Colonic mucosa (tissue), 4 donors: ENCODE results near the gene CCDC78. TPM values are rescaled to one million over a fixed set of nuclear protein-coding genes. Genes with fewer than 3 reads are reported as not detected.

Source experiments
- DNase-seq: peaks from one replicate; pipeline ENCODE4 v3.0.0-alpha.2; 2020
- H3K27ac ChIP-seq: fragments of 200-600 bp; one replicate; pipeline ENCODE4 v1.8.0; 2021
- H3K27me3 ChIP-seq: fragments of 200-600 bp; one replicate; pipeline ENCODE4 v1.8.0; 2021
- H3K36me3 ChIP-seq: fragments of 200-600 bp; one replicate; pipeline ENCODE4 v1.8.0; 2021
- H3K4me1 ChIP-seq: fragments of 200-600 bp; one replicate; pipeline ENCODE4 v1.8.0; 2021; ENCODE audit warnings: mild to moderate bottlenecking
- H3K4me3 ChIP-seq: fragments of 200-600 bp; one replicate; pipeline ENCODE4 v1.8.0; 2021
- H3K9ac ChIP-seq, 2 donors: one replicate each; pipeline ENCODE4 v1.7.0; 2013; ENCODE audit warnings: control low read depth in 2 of 2, low read depth in 2 of 2, low read length in 2 of 2
- H3K9me3 ChIP-seq: fragments of 200-600 bp; one replicate; pipeline ENCODE4 v1.8.0; 2021
- CTCF ChIP-seq: fragments of 200-600 bp; IDR thresholded peaks from one replicate; pipeline ENCODE4 v1.8.0; 2022; ENCODE audit warnings: antibody characterized with exemption, mild to moderate bottlenecking
- intact Hi-C: fragments of 100-400 bp; cut with DNase I; formaldehyde crosslinking; loops from one replicate; pipeline ENCODE4 v1.14.1; 2022
- total RNA-seq, 2 donors: library from RNA; stranded (reverse); fragmentation: NEBNext Ultra II Directional in 1 of 2; extraction: Animal tissue kit (Norgen Biotek cat#: 25700) in 1 of 2; gene quantifications; one replicate each; pipeline ENCODE4 v1.2.1, GENCODE V29; 2021
- donor health status: healthy.
- donor health status: DM: no; HTN: no; CAD: no.
- donor health status: DM: no; HTN: no; CAD: no.

CCDC78 gene
- total RNA-seq, 2 donors from 2014 or later: 0.37 to 3.7 TPM

DNA sequence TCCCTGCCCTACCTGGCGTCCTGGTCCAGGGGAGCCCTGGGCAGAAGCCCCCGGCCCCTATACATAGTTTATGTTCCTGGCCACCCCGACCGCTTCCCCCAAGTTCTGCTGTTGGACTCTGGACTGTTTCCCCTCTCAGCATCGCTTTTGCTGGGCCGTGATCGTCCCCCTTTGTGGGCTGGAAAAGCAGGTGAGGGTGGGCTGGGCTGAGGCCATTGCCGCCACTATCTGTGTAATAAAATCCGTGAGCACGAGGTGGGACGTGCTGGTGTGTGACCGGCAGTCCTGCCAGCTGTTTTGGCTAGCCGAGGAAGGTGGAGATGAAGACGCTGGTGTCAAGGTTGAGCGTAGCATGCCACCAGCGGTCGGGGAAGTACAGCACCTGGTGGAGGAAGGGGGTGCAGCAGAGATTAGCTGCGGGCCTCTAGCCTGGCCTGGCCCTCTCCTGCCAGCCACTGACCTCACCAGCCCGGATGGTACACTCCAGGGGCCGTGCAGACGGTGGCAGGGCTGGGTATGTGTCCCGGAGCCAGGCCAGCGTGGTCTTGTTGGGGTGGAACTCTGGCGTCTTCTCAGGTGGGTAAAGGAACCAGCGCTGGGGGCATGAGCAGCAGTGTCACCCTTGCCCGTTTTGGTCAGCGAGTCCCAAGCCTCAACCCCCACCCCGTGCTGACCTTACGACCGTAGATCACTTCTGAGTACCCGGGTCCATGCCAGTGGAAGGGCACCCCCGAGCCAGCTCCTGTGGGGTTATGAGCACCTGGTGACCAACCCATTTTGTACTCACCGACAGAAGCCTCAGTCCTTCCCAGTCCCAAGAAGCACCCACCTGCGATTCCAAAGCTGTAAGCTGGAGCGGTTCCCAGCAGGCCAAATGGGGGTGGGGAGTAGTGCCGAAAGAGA, 43.5 kb downstream of the CCDC78 start:
- no peak for TF ChIP-seq CTCF
- no peak overlapping the region for H3K27ac ChIP-seq
- no peaks in the 10 kb centered on the region for H3K27me3 ChIP-seq
- no peak overlapping the region for H3K4me3 ChIP-seq
- no peak for DNase-seq
- H3K9me3 ChIP-seq: no peaks in the 10 kb centered on the region
- intact Hi-C loops: no loop called here
- H3K9ac ChIP-seq: peak overlapping the region in 1 of 2 donors; percentile 78
- peaks cover 6% of the 10 kb centered on the region for H3K36me3 ChIP-seq
- H3K4me1 ChIP-seq: peaks cover 36% of the 10 kb centered on the region

GRCh38 chr16:681746-682427, 44.4 kb downstream of the CCDC78 start:
- Histone ChIP-seq H3K4me3 (no peak overlapping the region), H3K27me3 (no peaks in the 10 kb centered on the region), H3K9ac (peak overlapping the region in 1 of 2 donors; percentile 85), H3K36me3 (peaks cover 6% of the 10 kb centered on the region), H3K4me1 (peaks cover 36% of the 10 kb centered on the region), H3K27ac (no peak overlapping the region), H3K9me3 (no peaks in the 10 kb centered on the region)
- no peak for TF ChIP-seq CTCF
- intact Hi-C loops: no loop called here
- DNase-seq: no peak

DNA sequence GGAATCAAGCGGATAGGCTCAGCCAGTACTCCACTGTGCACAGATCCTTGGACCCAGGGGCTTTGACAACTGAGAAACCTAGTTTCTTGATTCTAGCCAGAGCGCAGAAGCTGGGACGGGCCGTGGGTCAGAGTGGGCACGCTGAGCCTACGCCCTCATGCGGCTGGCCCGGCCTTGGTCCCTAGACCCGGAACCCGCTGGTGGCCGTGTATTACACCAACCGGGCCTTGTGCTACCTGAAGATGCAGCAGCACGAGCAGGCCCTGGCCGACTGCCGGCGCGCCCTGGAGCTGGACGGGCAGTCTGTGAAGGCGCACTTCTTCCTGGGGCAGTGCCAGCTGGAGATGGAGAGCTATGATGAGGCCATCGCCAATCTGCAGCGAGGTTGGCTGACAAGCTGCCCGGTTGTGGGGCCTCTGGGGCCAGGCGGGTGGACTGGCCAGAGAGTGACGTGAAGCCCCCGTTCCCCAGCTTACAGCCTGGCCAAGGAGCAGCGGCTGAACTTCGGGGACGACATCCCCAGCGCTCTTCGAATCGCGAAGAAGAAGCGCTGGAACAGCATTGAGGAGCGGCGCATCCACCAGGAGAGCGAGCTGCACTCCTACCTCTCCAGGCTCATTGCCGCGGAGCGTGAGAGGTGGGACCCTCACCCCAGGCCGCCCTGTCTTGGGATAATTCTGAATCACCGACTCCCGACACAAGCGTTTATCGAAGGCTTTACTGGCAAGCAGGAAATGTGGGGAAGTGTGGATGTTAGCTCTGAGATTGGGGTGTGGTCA, 45.1 kb downstream of the CCDC78 start:
- H3K36me3 ChIP-seq: peaks cover 6% of the 10 kb centered on the region
- H3K9me3 ChIP-seq: no peaks in the 10 kb centered on the region
- H3K27ac ChIP-seq: peak overlapping the region; percentile 90
- H3K9ac ChIP-seq: peak overlapping the region; percentile 77 to 85
- intact Hi-C loops: no loop called here
- H3K4me3 ChIP-seq: peak overlapping the region; percentile 71
- H3K4me1 ChIP-seq: peaks cover 38% of the 10 kb centered on the region
- DNase-seq: peak; percentile 70
- H3K27me3 ChIP-seq: no peaks in the 10 kb centered on the region
- no peak for TF ChIP-seq CTCF

- H3K27ac ChIP-seq: peak overlapping the region; percentile 90
- no peak for DNase-seq
- no peaks in the 10 kb centered on the region for H3K9me3 ChIP-seq
- H3K4me1 ChIP-seq: peaks cover 41% of the 10 kb centered on the region
- no peak for TF ChIP-seq CTCF
- H3K4me3 ChIP-seq: peak overlapping the region; percentile 71
- peak overlapping the region; percentile 77 to 85 for H3K9ac ChIP-seq
- peaks cover 6% of the 10 kb centered on the region for H3K36me3 ChIP-seq
- H3K27me3 ChIP-seq: no peaks in the 10 kb centered on the region
- intact Hi-C loops: no loop called here
These were observed 45.7 kb downstream of the CCDC78 start for GRCh38 chr16:680625-680945.

GRCh38 chr16:679814-680624, 46.2 kb downstream of the CCDC78 start, which contains the start of gene STUB1:
Gene STUB1, plus strand, starts transcription at chr16:680410. Its CDS starts 116 bp downstream, at chr16:680526.
- peak within 1 kb of the TSS; percentile 71 for H3K4me3 ChIP-seq
- peak within 1 kb of the TSS; percentile 90 for H3K27ac ChIP-seq
- H3K9ac ChIP-seq: peak within 1 kb of the TSS; percentile 77 to 85
- TF ChIP-seq CTCF: no peak
- intact Hi-C loops: no loop called here
- H3K36me3 ChIP-seq: peaks cover 6% of the 10 kb centered on the region
- H3K4me1 ChIP-seq: peaks cover 41% of the 10 kb centered on the region
- H3K9me3 ChIP-seq: no peaks in the 10 kb centered on the region
- peak; percentile 90 for DNase-seq
- no peaks in the 10 kb centered on the region for H3K27me3 ChIP-seq
